ENCODE results near the gene CTBS. TPM values are rescaled to one million over a fixed set of nuclear protein-coding genes. Genes with fewer than 3 reads are reported as not detected.

CTBS gene
- total and polyA plus RNA-seq, 12 donors, result 6.3 to 45.2 (median 27.5) TPM

DNA sequence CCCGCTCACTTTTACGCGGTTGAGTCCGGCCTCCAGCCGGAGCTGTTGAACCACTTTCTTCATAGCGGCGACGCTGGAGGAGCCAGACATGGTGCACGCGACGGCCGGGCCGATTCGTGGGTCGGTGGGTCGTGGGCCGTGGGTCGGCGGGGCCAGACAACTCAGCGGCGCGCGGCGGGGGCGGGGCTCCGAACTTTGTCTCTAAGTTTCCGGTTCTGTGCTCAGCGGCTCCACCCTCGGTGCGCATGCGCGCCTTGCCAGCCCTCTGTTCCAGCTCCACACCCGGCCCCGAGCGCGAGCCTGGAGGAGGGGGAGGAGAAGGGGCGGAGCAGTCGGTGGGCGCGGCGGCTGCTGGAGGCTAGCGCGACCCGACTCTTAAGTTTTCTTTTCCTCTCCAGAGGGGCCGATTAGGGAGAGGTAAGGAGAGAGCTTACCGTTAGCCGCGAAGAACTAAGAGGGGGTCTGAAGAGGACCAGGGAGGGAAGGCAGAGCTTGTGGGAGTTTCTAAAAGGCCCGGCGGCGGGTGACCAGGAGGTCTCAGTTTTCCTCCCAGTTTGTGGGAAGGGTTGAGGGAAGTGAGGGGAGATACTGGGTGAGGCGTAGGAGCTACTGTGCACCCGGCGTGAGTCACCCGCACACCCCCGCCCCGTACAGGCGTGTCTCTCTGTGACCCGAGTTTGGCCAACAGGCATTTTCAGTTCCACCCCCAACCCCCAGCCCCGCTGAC lies 68.1 kb downstream of the CTBS start, which contains the start of the genes GNG5 and SPATA1:
TSS of gene GNG5 (minus strand) at position 580 of the 727 bp plus-strand sequence. CDS start at position 90, 490 bp downstream.
TSS of gene SPATA1 (plus strand) at position 385 of the 727 bp plus-strand sequence. CDS start 9,974 bp downstream, outside the sequence.
- Histone ChIP-seq H3K27ac (peak within 1 kb of the TSS; percentile 92 to 99 (median 94)), H3K9me3 (replicated peaks in 1 of 3) (no peaks in the 10 kb centered on the region), H3K4me3 (peak within 1 kb of the TSS in 3 of 4 donors; percentile 47 to 82 (median 59)), H3K4me1 (replicated peaks in 1 of 2) (peaks cover 13 to 32% of the 10 kb centered on the region in 2 donors), H3K36me3 (replicated peaks in 1 of 2) (no peaks in the 10 kb centered on the region), H3K27me3 (no peaks in the 10 kb centered on the region)
- peak; percentile 98 to 99 (median 98) for DNase-seq
- WGBS, 4 donors, result 0 to 1% (median 0%) methylated on average over 23 to 60 of the region's 60 CpGs
- intact Hi-C loops (cut with DNase I), result loop anchor here in 1 of 2 donors (10.0 kb wide), 1 partner anchor 69 kb away; the partner anchor contains the start of gene CTBS
- peak; percentile 85 to 91 for TF ChIP-seq POLR2A (IDR thresholded peaks at IDR 0.05)
- TF ChIP-seq, protein P1, sequence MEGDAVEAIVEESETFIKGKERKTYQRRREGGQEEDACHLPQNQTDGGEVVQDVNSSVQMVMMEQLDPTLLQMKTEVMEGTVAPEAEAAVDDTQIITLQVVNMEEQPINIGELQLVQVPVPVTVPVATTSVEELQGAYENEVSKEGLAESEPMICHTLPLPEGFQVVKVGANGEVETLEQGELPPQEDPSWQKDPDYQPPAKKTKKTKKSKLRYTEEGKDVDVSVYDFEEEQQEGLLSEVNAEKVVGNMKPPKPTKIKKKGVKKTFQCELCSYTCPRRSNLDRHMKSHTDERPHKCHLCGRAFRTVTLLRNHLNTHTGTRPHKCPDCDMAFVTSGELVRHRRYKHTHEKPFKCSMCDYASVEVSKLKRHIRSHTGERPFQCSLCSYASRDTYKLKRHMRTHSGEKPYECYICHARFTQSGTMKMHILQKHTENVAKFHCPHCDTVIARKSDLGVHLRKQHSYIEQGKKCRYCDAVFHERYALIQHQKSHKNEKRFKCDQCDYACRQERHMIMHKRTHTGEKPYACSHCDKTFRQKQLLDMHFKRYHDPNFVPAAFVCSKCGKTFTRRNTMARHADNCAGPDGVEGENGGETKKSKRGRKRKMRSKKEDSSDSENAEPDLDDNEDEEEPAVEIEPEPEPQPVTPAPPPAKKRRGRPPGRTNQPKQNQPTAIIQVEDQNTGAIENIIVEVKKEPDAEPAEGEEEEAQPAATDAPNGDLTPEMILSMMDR (IDR thresholded peaks at IDR 0.05), result no peak

DNA sequence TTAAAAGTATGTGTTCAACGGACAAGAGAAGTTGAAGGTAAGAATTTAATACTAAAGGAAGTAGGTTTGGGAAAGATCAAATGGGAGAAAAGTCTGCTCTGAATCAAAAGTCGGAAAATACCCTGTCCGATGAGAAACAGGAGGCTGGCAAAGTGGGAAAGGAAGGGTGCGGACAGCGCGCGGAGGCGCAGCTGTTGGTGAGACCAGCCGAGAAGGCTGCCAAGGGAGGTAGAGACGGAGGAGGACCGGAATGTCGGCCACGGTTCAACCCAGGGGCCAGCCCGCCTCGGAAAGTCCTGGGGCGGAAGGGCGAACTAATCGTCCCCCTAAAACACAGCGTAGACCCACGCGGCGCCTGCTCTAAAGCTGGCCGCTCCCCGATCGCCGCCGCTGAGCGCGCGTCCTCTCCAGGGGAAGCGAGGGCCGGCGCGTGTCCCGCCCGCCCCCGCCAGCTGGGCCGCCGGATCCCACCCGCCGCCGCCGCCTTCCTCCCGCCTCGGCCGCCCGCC lies 68.7 kb downstream of the CTBS start:
- no peaks in the 10 kb centered on the region for H3K27me3 ChIP-seq
- TF ChIP-seq, protein P1 (IDR thresholded peaks at IDR 0.05), result no peak
- no peak for TF ChIP-seq POLR2A (IDR thresholded peaks at IDR 0.05)
- intact Hi-C loops (cut with DNase I), result loop anchor here in 1 of 2 donors (10.0 kb wide), 1 partner anchor 69 kb away; the partner anchor contains the start of gene CTBS
- 0% methylated on average over 19 to 47 of the region's 47 CpGs for WGBS, 4 donors
- no peaks in the 10 kb centered on the region for H3K9me3 ChIP-seq (replicated peaks in 1 of 3)
- peak overlapping the region; percentile 92 to 99 (median 94) for H3K27ac ChIP-seq
- DNase-seq, result peak in 6 of 7 donors; percentile 62 to 75 (median 68)
- H3K4me3 ChIP-seq, result peak overlapping the region in 3 of 4 donors; percentile 47 to 82 (median 59)
- peaks cover 0 to 4% of the 10 kb centered on the region in 2 donors for H3K36me3 ChIP-seq (replicated peaks in 1 of 2)
- H3K4me1 ChIP-seq (replicated peaks in 1 of 2), result peaks cover 13 to 38% of the 10 kb centered on the region in 2 donors

DNA sequence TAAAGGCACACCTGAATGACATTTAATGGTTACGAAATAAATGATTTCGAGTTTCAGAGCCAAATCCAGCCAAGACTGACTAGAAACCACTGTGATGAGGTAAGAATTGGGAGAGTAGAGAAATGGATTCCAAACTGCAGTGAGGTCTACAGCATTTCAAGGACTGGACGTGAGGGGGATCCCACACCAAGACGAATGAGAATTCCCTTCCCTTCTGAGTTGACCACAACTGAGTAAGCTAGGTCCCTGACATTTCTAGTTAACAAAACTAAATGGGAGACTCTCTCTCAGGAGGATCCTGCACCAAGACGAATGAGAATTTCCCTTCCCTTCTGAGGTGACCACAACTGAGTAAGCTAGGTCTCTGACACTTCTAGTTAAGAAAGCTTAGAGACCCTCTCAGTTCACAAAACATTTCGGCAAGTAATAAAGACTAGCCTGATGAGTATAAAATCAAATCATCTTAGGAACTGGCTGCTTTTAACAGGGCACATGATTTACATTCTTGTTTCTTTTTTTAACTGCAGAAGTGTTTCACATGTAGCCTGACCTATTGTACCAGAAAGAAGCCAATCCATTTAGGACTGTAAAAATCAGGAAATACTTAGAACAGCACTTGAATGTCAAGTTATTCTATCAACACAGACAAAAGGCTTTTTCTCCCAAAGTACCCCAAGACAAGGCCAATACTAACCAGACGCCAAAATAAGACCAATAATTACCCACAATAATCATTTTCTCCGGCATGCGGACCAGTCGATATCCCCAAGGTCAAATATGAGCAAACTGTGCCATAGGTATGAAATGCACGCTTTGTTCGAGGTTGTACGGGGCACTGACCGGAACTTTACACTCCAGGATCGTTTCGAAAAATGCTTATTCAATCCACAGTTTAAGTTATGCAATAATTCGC lies 69.4 kb downstream of the CTBS start:
- WGBS, 4 donors, result 5 to 7% (median 6%) methylated on average over 17 of the region's 17 CpGs
- DNase-seq, result peak in 2 of 7 donors; percentile 14 to 27
- H3K4me1 ChIP-seq (replicated peaks in 1 of 2), result peaks cover 13 to 44% of the 10 kb centered on the region in 2 donors
- peaks cover 0 to 10% of the 10 kb centered on the region in 2 donors for H3K36me3 ChIP-seq (replicated peaks in 1 of 2)
- intact Hi-C loops (cut with DNase I), result loop anchor here in 1 of 2 donors (10.0 kb wide), 1 partner anchor 70 kb away; the partner anchor contains the start of gene CTBS
- no peaks in the 10 kb centered on the region for H3K27me3 ChIP-seq
- H3K27ac ChIP-seq, result peak overlapping the region; percentile 92 to 99 (median 94)
- no peaks in the 10 kb centered on the region for H3K9me3 ChIP-seq (replicated peaks in 1 of 3)
- TF ChIP-seq, protein P1 (IDR thresholded peaks at IDR 0.05), result no peak
- peak overlapping the region in 3 of 4 donors; percentile 47 to 82 (median 59) for H3K4me3 ChIP-seq
